HG03025 (cell line): ENCODE measurements around the gene PAXIP1.
"Not testable (repeated sequence)": the region's sequence is repeated elsewhere in the genome, so short reads cannot be mapped to it uniquely, and the experiment has no call there.

ENCODE experiments used
- ATAC-seq: cut with Tn5 transposase; IDR thresholded peaks from one replicate; pipeline ENCODE4 v1.9.1; 2021; ENCODE audit warnings: mild to moderate bottlenecking, moderate library complexity; ENCODE audit not compliant: unreplicated experiment, low FRiP score

PAXIP1 gene

GRCh38 chr7:154950960-154951359, 52.0 kb downstream of the PAXIP1 start:
- no peak for ATAC-seq

DNA sequence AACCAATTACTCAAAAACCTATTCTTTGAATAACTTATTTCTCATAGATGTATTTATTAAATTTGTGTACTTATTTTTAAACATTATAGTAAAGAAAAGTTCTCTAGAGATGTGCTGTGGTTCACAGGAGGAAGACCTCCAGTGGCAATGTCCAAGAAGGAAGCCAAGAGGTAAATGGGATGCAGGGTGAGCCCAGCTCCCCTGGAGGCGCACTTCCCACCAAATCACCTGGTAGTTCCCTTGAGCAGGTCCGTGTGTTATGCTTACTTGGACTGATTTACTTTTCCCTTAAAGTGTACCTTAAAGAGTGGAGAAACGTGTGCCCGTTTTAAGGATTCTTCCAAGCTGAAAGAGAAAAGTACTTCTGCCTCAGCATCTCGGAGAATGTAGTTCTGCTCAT, 55.3 kb downstream of the PAXIP1 start:
- no peak for ATAC-seq

GRCh38 chr7:154946166-154946565, 56.8 kb downstream of the PAXIP1 start:
- no peak for ATAC-seq

- ATAC-seq = no peak
Measured at GRCh38 chr7:154943906-154944305, 59.0 kb downstream of the PAXIP1 start.

GRCh38 chr7:154942691-154943090, 60.2 kb downstream of the PAXIP1 start:
- ATAC-seq = no peak

DNA sequence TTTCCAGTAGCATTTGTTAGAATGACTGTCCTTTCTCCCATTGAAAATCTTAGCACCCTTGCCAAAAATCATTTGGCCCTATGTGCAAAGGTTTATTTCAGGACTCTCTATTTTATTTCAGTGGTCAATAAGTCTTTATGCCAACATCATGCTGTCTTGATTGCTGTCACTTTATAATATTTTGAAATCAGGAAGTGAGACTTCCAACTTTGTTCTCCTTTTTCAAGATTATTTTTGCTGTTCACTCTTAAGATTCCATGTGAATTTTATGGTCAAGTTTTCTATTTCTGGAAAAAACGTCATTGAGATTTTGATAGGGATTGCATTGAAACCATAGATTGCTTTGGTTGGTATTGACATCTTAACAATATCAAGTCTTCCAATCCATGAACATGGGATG, 65.1 kb downstream of the PAXIP1 start:
- no peak for ATAC-seq

DNA sequence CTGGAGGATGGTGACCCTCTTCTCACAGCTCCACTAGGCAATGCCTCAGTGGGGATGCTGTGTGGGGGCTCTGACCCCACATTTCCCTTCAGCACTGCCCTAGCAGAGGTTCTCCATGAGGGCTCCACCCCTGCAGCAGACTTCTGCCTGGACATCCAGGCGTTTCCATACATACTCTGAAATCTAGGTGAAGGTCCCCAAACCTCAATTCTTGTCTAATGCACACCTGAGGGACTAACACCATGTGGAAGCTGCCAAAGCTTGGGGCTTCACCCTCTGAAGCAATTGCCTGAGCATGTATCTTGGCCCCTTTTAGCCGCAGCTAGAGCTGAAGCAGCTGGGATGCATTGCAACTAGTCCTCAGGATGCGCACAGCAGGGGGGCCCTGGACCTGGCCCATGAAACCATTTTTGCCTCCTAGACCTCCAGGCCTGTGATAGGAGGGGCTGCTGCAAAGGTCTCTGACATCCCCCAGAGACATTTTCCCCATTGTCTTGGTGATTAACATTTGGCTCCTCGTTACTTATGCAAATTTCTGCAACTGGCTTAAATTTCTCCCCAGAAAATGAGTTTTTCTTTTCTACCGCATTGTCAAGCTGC, 68.5 kb downstream of the PAXIP1 start:
- ATAC-seq = not testable (repeated sequence)

DNA sequence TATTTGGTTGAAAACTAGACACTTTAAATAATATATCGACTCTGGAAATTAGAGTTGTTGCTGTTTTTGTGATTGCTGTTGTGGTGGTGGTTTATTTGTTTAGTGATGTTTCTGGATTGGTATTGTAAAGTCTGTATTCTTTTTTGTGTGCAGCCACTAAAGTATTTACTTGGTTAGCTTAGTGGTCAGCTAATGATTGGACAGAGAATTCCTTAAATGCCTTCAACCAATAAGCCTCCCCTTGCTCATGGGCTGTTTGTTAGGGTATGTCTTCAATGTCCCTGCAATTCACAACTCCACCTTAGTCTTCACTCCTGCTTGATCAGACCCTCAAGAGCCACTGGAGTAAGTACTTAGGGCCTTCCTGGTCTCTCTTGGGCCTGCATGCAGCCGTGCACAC, 71.0 kb downstream of the PAXIP1 start:
- no peak for ATAC-seq

DNA sequence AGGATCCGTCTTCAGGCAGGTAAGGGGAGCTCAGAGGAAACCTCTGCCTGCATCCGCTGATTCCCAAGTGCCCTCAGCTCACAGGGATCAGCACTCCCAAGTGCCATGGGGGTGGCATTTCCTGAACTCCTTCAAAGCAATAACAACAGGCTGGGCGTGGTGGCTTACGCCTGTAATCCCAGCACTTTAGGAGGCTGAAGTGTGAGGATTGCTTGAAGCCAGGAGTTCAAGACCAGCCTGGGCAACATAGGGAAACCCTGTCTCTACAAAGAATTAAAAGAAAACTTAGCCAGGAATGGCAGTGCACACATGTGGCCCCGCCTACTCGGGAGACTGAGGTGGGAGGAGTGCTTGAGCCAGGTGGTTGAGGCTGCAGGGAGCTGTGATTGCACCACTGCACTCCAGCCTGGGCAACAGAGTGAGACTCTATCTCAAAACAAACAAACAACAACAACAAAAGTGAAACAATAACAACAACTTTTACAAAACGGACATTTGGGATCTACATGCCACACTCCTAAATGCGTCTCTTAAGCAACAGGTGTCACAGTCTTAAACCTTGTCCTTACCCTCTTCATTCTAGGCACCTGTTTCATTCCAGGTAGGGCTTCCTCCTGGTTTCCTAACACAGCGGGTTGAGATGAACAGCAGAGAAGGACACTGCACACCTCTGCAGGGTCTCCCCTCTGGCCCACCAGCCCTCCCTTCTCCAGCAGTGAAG, 73.8 kb downstream of the PAXIP1 start:
- no peak for ATAC-seq

DNA sequence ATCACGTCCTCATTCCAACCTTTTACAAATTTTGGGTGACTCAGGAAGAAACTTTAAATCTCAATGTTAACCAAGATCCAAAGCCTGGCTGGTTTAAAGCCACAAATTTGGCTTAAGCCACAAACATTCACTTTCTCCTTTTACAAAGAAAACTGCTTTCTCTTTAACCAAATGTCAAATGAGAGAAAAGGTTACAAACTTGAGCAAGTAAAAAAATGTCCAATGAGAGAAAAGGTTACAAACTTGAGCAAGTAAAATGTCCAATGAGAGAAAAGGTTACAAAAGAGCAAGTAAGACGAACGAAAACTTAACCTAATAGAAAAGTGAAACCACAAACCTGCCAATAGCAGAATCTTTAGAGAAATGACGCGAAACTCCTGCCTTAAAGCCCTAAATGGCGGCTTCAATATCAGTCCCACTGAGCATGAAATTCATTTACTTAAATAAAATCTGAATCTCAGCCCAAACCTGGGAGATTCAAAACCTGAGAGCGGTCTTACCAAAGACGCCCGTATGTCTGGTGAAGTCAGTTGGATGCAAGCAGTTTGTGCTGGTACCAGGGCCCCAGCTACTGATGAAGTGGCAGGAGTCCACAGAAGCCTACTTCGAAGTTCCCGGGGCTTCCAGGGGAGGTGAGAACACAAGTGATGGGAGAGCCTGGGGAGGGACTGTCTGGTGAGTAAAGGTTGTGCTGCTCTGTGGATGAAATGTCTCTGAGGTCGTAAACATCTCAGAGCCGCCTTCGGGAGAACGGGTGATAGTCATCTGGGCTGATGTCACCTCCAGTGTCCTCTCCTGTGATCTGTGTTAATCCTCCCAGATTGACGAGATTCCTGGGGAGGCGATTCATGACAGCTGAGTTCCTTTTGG, 74.6 kb downstream of the PAXIP1 start:
- ATAC-seq = peak; percentile 67

GRCh38 chr7:154927624-154928125, 75.2 kb downstream of the PAXIP1 start:
- peak; percentile 52 for ATAC-seq

DNA sequence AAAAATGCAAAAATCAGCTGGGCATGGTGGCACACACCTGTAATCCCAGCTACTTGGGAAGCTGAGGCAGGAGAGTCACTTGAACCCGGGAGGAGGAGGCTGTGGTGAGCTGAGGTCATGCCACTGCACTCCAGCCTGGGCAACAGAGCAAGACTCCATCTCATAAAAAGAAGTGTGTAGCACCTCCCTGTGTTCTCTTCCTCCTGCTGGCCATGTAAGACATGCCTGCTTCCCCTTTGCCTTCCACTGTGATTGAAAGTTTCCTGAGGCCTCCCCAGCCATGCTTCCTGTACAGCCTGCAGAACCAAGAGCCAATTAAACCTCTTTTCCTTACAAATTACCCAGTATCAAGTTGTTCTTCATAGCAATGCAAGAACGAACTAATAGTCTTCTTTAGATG, 80.5 kb downstream of the PAXIP1 start:
- not testable (repeated sequence) for ATAC-seq

GRCh38 chr7:154919344-154920225, 83.3 kb downstream of the PAXIP1 start:
- ATAC-seq = no peak

DNA sequence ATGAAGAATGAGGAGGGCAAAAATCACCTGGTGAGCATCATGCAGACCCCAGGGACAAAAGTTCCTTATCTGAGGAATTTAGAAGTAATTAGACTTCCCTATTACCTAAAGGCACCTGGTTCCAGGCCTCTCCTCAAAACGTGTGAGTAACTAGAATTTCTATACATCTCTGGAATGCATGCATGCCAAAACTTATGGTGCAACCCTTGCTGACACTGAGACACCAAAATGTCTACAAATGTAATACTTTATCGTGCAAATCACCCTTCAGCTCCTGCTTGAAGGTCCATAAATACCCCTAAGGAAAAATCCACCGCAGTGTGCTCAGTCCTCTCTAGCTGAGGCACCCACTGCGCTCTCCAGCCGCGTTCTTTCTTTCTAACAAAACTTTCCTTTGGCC, 84.2 kb downstream of the PAXIP1 start:
- no peak for ATAC-seq

DNA sequence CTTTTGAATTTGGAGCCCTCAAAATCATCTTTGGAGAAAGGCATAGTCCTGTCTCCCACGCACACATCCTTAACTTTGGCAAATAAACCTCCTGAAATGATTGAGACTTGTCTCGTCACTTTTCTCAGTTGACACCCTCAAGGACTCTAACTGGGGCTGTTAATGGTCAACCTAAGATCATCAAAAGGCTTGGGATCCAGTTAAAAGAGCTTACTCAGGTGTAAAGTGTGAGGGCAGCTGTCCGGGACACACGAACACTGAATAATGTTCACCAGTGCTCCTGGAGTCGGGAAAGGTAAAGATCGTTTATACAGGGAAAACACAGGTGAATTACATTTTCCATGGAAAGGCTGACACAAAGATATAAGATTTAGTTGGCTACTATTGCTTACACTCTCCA, 84.7 kb downstream of the PAXIP1 start:
- no peak for ATAC-seq

- no peak for ATAC-seq
Measured at GRCh38 chr7:154917808-154918160, 85.1 kb downstream of the PAXIP1 start.

- ATAC-seq = no peak
Measured at GRCh38 chr7:154916856-154917807, 85.8 kb downstream of the PAXIP1 start.

- ATAC-seq = no peak
Measured at GRCh38 chr7:154916381-154916780, 86.5 kb downstream of the PAXIP1 start.

DNA sequence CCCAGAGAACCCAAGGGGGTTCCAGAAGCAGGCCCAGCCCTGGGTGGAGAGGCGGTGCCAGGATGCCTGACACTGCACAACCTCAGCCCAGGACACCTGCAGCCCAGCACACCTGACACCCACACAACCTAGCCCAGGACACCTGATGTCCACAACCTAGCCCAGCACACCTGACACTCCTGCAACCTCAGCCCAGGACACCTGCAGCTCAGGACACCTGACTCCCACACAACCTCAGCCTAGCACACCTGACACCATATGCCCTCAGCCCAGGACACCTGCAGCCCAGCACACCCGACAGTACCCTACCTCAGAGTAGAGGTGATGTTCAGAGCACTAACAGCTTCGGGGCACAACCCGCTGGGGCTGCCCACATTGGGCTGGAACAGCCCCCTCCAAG, 87.3 kb downstream of the PAXIP1 start:
- no peak for ATAC-seq
